Measurements from ENCODE around the gene HEATR5A. TPM values are rescaled to one million over a fixed set of nuclear protein-coding genes. Genes with fewer than 3 reads are reported as not detected.
A peak's percentile ranks its signal among the peaks of the same experiment; 100 is the strongest.

The HEATR5A gene
- total and polyA plus RNA-seq, 8 donors, result 3.6 to 92.8 (median 20.7) TPM

DNA sequence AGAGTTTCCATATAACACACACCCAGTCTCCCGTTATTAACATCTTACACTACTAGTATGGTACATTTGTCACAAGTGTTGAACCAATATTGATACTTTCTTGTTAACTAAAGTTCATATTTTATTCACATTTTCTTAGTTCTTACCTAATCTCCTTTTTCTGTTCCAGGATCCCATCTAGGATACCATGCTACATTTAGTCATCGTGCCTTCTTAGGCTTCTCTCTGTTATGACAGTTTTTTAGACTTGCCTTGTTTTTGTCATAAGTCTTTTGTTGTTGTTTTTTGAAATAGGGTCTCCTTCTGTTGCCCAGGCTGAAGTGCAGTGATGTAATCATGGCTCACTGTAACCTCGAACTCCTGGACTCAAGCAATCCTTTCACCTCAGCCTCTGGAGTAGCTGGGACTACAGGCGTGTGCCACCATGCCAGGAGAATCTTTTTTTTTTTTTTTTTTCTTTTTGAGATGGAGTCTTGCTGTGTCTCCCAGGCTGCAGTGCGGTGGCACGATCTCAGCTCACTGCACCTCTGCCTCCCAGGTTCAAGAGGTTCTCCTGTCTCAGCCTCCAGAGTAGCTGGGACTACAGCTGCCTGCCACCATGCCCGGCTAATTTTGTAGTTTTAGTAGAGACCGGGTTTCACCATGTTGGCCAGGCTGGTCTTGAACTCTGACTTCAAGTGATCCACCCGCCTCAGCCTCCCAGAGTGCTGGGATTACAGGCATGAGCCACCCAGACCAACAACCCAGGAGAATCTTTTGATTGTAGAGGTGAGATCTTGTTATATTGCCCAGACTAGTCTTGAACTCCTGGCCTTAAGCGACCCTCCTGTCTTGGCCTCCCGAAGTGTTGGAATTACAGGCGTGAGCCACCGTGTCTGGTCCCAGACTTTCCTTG lies 153.7 kb downstream of the HEATR5A start:
- Histone ChIP-seq H3K9me3 (peaks cover 0 to 6% (median 0%) of the 10 kb centered on the region in 4 donors), H3K4me3 (no peak overlapping the region), H3K27ac (peak overlapping the region; percentile 13 to 85 (median 82)), H3K4me1 (peaks cover 14 to 46% (median 34%) of the 10 kb centered on the region in 4 donors), H3K27me3 (no peaks in the 10 kb centered on the region), H3K36me3 (no peaks in the 10 kb centered on the region)
- DNase-seq, result no peak
- 88 to 93% (median 92%) methylated on average over 13 of the region's 13 CpGs for WGBS, 5 donors
- TF ChIP-seq EP300 (IDR thresholded peaks at IDR 0.05) (no peak), POLR2AphosphoS5 (IDR thresholded peaks at IDR 0.05) (no peak), POLR2A (IDR thresholded peaks at IDR 0.05) (no peak)
- TF ChIP-seq, protein P1, sequence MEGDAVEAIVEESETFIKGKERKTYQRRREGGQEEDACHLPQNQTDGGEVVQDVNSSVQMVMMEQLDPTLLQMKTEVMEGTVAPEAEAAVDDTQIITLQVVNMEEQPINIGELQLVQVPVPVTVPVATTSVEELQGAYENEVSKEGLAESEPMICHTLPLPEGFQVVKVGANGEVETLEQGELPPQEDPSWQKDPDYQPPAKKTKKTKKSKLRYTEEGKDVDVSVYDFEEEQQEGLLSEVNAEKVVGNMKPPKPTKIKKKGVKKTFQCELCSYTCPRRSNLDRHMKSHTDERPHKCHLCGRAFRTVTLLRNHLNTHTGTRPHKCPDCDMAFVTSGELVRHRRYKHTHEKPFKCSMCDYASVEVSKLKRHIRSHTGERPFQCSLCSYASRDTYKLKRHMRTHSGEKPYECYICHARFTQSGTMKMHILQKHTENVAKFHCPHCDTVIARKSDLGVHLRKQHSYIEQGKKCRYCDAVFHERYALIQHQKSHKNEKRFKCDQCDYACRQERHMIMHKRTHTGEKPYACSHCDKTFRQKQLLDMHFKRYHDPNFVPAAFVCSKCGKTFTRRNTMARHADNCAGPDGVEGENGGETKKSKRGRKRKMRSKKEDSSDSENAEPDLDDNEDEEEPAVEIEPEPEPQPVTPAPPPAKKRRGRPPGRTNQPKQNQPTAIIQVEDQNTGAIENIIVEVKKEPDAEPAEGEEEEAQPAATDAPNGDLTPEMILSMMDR (IDR thresholded peaks at IDR 0.05), result no peak
- intact Hi-C loops (cut with DNase I; ENCODE audit: low total_unique reads), result no loop called here

- Histone ChIP-seq H3K4me3 (no peak overlapping the region), H3K9me3 (peaks cover 0 to 6% (median 0%) of the 10 kb centered on the region in 4 donors), H3K27ac (peak overlapping the region in 4 of 5 donors; percentile 22 to 85 (median 82)), H3K4me1 (peaks cover 16 to 52% (median 36%) of the 10 kb centered on the region in 4 donors), H3K36me3 (no peaks in the 10 kb centered on the region), H3K27me3 (no peaks in the 10 kb centered on the region)
- no peak for TF ChIP-seq POLR2A (IDR thresholded peaks at IDR 0.05)
- peak in 2 of 3 donors; percentile 62 to 75 for TF ChIP-seq POLR2AphosphoS5 (IDR thresholded peaks at IDR 0.05)
- intact Hi-C loops (cut with DNase I; ENCODE audit: low total_unique reads), result no loop called here
- 49 to 70% (median 56%) methylated on average over 8 of the region's 8 CpGs for WGBS, 5 donors
- peak; percentile 66 to 73 for DNase-seq
These were observed 154.5 kb downstream of the HEATR5A start for GRCh38 chr14:31265701-31266398.

GRCh38 chr14:31263485-31264133 lies 156.7 kb downstream of the HEATR5A start:
- intact Hi-C loops (cut with DNase I; ENCODE audit: low total_unique reads), result no loop called here
- peak; percentile 54 to 86 for DNase-seq

GRCh38 chr14:31261859-31262731 lies 158.3 kb downstream of the HEATR5A start:
- H3K4me1 ChIP-seq, result peaks cover 23 to 59% (median 44%) of the 10 kb centered on the region in 4 donors

More at GRCh38 chr14:31263485-31264133, 156.7 kb downstream of the HEATR5A start:
- H3K27me3 ChIP-seq, result no peaks in the 10 kb centered on the region
- no peaks in the 10 kb centered on the region for H3K36me3 ChIP-seq
- TF ChIP-seq POLR2AphosphoS5 (IDR thresholded peaks at IDR 0.05) (peak in 2 of 3 donors; percentile 21 to 89), EP300 (IDR thresholded peaks at IDR 0.05) (no peak)
- H3K4me3 ChIP-seq, result no peak overlapping the region
- H3K9me3 ChIP-seq, result no peaks in the 10 kb centered on the region
- peak overlapping the region; percentile 34 to 85 (median 82) for H3K27ac ChIP-seq
- peaks cover 16 to 52% (median 38%) of the 10 kb centered on the region in 4 donors for H3K4me1 ChIP-seq
- 51 to 63% (median 55%) methylated on average over 2 of the region's 2 CpGs for WGBS, 5 donors

More at GRCh38 chr14:31261859-31262731, 158.3 kb downstream of the HEATR5A start:
- Histone ChIP-seq H3K4me3 (no peak overlapping the region), H3K36me3 (no peaks in the 10 kb centered on the region), H3K27me3 (no peaks in the 10 kb centered on the region), H3K9me3 (no peaks in the 10 kb centered on the region), H3K27ac (peak overlapping the region; percentile 62 to 85 (median 82))
- peak in 2 of 3 donors; percentile 41 to 56 for TF ChIP-seq POLR2AphosphoS5 (IDR thresholded peaks at IDR 0.05)
- TF ChIP-seq, protein P1 (IDR thresholded peaks at IDR 0.05), result no peak
- 39 to 47% (median 40%) methylated on average over 6 of the region's 6 CpGs for WGBS, 5 donors
- peak; percentile 75 to 82 for DNase-seq
- intact Hi-C loops (cut with DNase I; ENCODE audit: low total_unique reads), result no loop called here
